HG03060 (cell line): ENCODE measurements around the gene FCRL3.
"Not testable (repeated sequence)": the region's sequence is repeated elsewhere in the genome, so short reads cannot be mapped to it uniquely, and the experiment has no call there.

Experiments
- ATAC-seq: cut with Tn5 transposase; IDR thresholded peaks from one replicate; pipeline ENCODE4 v1.9.1; 2021; ENCODE audit warnings: low read depth, moderate number of reproducible peaks; ENCODE audit not compliant: unreplicated experiment

The FCRL3 gene

GRCh38 chr1:157700732-157701131 lies at the start of gene FCRL3:
Gene FCRL3 (minus strand): TSS chr1:157700769. CDS start chr1:157700489, 280 bp downstream.
- no peak for ATAC-seq

DNA sequence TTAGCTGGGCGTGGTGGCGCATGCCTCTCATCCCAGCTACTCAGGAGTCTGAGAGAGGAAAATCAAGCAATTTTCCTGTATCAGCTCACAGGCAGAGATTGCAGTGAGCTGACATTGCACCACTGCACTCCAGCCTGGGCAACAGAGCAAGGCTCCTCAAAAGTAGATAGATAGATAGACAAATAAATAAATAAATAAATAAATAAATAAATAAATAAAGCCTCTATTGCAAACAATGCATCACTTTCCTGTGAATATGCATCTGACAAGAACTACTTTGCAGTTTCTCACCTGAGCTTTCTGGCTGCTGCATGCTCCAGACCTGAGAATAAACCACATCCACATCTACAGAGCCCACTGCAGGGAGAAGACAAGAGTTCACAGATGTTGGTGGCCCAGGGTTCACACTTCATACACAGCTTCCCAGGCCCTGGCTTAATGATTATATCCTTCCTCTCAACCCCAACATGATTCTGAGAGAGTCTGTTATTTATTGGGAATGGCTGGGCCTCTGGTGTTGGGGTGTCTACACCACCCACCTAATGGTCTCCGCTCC lies 47.8 kb upstream of the FCRL3 start:
- ATAC-seq: no peak

DNA sequence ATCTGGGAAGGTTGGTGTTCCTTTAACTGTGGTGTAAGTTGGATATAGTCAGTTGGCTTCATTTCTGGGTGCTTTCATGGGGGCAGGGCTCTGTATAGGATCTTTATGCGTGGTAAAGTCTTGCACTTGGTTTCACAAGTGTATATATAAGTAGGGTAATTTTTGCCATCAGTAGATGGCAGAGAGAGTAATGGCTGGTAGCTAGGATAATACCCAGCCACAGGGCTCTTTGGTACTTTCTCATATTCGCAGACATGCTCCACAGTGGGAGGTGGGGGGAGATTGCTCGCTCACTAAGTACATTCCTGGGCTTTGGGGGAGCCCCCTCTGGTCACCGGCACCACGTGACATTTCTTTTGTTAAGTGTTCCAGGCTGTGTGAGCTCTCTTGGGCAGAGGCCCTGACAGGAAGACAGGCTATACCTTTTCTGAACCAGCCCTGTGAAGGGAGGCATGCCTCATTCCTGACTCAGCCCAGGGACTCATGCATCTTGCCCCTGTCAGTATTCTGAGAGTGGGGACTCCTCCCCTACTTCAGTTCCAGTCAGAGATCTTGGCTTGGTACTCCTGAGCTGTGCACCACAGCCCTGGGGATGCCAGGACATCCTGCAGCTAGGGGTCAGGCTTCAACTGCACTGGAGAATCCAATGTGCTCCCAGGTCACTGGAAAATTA lies 38.8 kb upstream of the FCRL3 start:
- ATAC-seq: no peak

DNA sequence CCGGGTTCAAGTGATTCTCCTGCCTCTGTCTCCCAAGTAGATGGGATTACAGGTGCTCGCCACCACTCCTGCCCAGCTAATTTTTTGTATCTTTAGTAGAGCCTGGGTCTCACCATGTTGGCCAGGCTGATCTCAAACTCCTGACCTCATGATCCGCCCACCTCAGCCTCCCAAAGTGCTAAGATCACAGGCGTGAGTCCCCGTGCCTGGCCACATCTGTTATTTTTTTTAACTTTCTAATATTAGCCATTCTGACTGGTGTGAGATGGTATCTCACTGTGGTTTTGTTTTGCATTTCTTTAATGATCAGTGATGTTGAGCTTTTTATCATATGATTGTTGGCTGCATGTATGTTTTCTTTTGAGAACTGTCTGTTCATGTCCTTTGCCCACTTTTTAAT lies 35.4 kb upstream of the FCRL3 start:
- not testable (repeated sequence) for ATAC-seq

GRCh38 chr1:157734321-157734720 lies 33.8 kb upstream of the FCRL3 start:
- ATAC-seq: no peak

DNA sequence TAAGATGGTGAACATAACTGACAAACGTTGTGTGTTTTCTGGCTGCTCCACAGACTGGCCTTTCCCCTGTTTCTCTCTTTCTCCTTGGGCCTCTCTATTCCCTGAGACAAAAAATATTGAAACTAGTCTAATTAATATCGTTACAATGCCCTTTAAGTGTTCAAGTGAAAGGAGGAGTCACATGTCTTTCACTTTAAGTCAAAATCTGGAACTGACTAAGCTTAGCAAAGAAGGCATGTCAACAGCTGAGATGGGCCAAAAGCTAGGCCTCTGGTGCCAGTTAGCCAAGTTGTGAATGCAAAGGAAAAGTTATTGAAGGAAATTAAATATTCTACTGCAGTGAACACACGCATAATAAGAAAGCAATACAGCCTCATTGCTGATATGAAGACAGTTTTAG lies 32.2 kb upstream of the FCRL3 start:
- no peak for ATAC-seq

DNA sequence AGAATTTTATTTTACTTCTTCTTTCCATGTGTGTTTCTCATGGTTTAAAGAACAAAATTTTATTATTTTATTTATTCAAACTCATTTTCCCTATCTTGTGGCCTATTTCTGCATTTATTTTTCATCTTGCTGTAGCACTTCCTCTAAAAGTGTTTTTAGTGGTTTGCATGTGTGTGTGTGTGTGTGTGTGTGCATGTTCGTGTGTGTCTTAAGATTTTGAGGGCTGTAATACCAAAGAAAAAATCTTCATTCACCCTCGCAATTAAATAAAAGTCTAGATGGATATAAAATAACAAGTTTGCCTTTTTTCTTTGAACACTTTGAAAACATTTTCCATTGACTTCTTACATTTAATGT lies 24.6 kb upstream of the FCRL3 start:
- ATAC-seq: no peak

DNA sequence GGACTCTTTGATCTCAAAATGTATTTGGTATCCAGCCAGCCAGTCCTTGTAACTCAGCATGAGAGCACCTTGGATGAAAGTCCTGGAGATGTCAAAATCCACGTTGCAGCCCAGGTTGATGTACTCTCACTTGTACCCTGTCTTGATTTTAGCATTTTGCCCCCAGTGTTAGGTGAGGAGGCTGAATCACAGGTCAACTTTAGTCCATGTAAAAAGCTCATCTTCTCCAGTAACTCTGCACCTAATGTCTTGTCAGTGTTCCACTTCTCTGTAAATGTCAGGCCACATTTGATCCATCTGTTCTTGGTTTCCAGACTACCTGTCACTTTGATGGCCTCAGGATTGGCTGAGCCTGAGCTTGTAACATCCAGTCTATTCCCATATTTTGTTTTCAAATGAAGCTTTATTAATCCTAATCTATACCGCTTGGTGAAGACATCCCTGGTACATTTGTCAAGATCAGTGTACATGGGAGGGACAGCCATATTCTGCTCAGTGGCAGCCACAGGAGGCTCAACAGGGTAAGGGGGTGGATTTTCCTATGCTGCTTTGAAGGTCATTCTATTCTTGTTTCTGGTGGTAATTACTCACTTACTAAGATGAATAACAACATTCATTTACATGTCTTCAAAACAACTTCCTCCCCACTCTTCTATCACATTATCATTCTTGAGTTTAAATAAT lies 24.1 kb upstream of the FCRL3 start:
- no peak for ATAC-seq

GRCh38 chr1:157723157-157723556 lies 22.6 kb upstream of the FCRL3 start:
- ATAC-seq: no peak

- ATAC-seq: no peak
These were observed 21.4 kb upstream of the FCRL3 start for GRCh38 chr1:157721985-157722384.

- ATAC-seq: no peak
These were observed 15.2 kb upstream of the FCRL3 start for GRCh38 chr1:157715736-157716135.

DNA sequence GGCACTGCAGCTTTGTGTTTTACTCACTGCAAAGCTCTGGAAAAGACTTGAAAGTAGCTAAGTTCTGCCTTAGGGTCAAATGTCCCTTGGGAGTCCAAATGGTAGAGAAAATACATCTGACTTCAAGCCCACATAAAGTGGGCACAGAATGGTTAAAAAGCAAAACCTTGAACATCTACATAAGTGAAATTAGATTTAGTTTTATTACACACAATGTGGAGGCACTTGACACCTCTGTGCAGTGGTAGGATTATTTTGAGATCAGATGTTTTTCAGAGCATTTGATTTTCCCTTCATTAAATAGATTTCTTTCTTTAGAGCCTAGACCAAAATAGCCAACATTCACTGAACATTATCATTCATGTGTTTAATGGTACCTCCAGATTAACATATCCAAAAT lies 11.2 kb upstream of the FCRL3 start:
- ATAC-seq: no peak

- ATAC-seq: no peak
These were observed 4.3 kb upstream of the FCRL3 start for GRCh38 chr1:157704878-157705277.

GRCh38 chr1:157703981-157704380 lies 3.4 kb upstream of the FCRL3 start:
- no peak for ATAC-seq

- ATAC-seq: no peak
These were observed 1.8 kb upstream of the FCRL3 start for GRCh38 chr1:157702308-157702825.

DNA sequence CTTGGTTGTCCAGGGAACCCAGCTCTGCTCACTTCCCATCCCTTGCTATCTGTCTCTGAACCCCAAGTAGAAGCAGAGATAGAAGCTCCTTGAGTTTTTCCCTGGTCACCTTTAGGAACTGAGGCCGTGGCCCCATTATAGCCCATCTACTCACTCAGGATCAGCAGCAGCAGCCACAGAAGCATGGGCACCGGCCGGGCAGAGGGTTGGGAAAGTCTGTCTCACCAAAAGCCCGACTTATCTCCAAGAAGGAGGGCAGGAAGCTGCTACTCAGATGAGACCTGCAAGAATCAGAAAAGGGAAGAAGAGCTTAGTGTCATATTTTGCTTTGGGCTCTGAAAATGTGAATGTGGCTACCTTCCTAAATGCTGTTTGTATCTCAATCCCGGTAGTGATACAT lies 264 bp downstream of the FCRL3 start:
- ATAC-seq: no peak

GRCh38 chr1:157697781-157698569 lies 2.6 kb downstream of the FCRL3 start:
- no peak for ATAC-seq

DNA sequence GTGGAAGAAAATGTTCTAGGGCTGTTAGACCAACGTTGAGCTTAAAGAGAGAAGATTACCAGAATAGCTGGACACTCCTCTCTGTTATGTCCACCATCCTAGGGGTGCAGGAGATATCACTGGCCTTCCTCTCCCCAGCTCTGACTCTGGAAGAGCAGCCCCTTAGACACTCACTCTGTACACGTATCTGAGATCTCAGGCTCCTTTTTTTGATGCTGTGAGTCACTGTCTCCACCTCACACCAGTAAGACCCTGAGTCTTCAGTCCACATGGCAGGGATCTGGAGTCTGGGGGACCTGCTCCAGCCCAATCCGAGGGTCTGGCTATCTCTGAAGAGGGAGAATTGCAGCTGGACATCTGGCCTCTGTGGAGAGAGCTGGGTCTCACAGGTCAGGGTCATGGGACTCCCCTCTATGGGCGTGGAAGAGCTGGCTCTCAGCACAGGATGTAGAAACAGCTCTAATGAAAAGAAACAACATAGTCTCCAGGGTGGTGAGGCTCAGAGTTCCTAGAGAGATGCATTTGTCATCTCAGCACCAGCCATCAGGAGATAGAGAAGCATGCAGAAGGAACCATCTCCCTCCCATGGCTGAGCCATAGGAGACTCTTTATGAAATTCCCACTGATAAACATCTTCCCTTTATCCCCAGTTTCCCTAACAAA lies 3.5 kb downstream of the FCRL3 start:
- ATAC-seq: no peak

GRCh38 chr1:157695417-157695816 lies 5.2 kb downstream of the FCRL3 start:
- ATAC-seq: no peak

DNA sequence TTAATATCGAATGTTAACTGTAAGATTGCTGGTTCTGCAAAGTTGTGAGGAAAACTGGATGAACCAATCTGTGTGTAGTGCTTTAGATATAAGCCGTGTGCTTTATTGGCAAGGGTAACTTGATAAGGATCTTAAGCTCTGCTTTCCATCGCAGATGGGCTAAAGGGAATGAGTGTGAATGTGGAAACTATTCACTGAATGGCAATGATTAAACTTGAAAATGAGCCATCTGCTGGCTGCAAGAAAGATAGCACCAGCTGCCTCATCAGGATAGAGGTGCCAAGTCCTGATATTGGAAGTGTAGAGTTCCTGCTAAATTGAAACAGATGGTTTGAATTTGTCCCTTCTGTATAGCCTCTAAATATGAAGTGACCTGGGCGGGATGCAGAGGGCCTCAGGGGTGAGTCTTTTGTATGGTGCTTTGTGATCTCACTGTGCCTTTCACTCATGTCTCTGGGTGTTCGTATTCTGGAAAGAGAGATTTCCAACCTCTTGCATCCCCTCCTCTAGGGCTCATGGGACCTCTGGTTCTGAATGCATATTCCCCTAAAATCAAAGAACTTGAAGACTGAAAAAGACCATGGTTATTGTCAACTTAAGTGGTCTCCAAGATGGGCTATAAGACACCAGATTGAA lies 9.2 kb downstream of the FCRL3 start:
- ATAC-seq: no peak
